ENCODE results near the gene MAML3.

The MAML3 gene

GRCh38 chr4:140049024-140049848 lies 104.7 kb downstream of the MAML3 start:
- in situ Hi-C loops (cut with MboI; ENCODE audit: low sequenced_read_pairs) = loop anchor here (25.0 kb wide), 1 partner anchor 188 kb away; no protein-coding TSS in a partner anchor

GRCh38 chr4:140048419-140048995 lies 105.5 kb downstream of the MAML3 start:
- in situ Hi-C loops (cut with MboI; ENCODE audit: low sequenced_read_pairs) = loop anchor here (25.0 kb wide), 1 partner anchor 189 kb away; no protein-coding TSS in a partner anchor

- in situ Hi-C loops (cut with MboI; ENCODE audit: low sequenced_read_pairs) = loop anchor here (25.0 kb wide), 1 partner anchor 190 kb away; no protein-coding TSS in a partner anchor
These were observed 106.2 kb downstream of the MAML3 start for GRCh38 chr4:140047786-140048185.

GRCh38 chr4:140047017-140047640 lies 106.9 kb downstream of the MAML3 start:
- in situ Hi-C loops (cut with MboI; ENCODE audit: low sequenced_read_pairs) = loop anchor here (25.0 kb wide), 1 partner anchor 190 kb away; no protein-coding TSS in a partner anchor

- in situ Hi-C loops (cut with MboI; ENCODE audit: low sequenced_read_pairs) = loop anchor here (25.0 kb wide), 1 partner anchor 191 kb away; no protein-coding TSS in a partner anchor
These were observed 107.4 kb downstream of the MAML3 start for GRCh38 chr4:140046543-140046942.

DNA sequence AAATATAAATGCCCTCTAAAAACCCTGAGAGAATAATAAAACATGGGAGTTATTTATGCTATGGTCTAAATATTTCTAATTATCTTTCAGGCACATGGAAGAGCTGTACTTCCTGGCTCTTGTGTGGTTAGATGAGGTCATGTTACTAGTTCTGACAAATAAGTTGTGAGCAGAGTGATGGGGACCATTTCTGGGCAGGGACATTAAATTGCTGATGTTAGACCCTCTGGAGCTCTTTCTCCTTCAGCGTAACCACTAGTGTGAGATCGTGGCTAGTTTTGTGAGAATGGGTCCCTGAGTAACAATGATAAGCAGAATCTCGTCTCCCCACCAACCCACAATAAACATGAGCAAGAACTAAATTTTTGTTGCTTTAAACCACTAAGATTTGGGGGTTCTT lies 108.0 kb downstream of the MAML3 start:
- in situ Hi-C loops (cut with MboI; ENCODE audit: low sequenced_read_pairs) = loop anchor here (25.0 kb wide), 1 partner anchor 191 kb away; no protein-coding TSS in a partner anchor

DNA sequence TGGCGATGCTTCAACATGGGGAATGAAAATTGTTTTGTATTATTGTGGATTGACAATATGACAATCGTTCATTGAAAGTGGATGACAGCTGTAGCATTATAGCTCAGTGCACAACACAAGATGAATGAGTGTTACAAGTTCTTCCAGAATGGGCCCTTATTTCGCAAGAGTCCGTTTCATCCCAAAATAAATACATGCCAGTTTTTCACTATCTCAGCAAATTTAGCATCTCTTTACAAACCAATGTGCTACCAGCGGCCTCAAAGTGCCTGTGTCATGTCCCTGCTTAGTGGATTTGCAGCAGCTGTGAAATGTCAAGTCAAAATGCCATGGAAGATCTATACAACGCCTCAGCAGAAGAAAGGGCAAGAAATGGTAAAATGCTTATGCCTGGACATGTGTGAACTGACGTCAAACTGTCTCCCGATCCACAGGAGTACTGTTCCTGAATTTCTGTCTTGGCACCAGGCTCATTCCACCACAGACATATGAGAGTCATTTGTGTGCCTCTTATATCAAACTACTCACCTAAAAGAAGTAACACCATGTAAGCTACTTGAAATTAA lies 109.6 kb downstream of the MAML3 start:
- in situ Hi-C loops (cut with MboI; ENCODE audit: low sequenced_read_pairs) = loop anchor here (25.0 kb wide), 1 partner anchor 193 kb away; no protein-coding TSS in a partner anchor

DNA sequence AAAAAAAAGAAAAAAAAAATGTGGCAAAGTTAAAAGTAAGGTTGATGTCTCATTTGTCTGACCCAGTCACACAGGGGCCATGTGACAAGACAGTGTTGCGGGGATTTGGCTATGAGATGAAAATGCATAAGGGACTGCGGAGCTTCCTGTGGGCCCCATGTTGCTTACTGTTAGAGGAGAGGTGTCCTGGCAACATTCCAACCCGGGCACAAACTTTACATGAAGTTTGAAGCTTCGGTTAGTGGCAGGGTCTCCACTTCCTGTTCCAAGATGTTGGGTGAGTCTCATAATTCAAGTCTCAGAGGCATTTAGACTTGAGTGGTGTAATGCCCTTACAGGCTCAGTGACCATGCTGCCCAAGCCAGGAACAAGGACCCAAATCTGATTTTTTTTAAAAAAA lies 111.3 kb downstream of the MAML3 start:
- in situ Hi-C loops (cut with MboI; ENCODE audit: low sequenced_read_pairs) = loop anchor here (25.0 kb wide), 1 partner anchor 195 kb away; no protein-coding TSS in a partner anchor

- in situ Hi-C loops (cut with MboI; ENCODE audit: low sequenced_read_pairs) = loop anchor here (25.0 kb wide), 1 partner anchor 199 kb away; no protein-coding TSS in a partner anchor
These were observed 115.9 kb downstream of the MAML3 start for GRCh38 chr4:140038031-140038533.

DNA sequence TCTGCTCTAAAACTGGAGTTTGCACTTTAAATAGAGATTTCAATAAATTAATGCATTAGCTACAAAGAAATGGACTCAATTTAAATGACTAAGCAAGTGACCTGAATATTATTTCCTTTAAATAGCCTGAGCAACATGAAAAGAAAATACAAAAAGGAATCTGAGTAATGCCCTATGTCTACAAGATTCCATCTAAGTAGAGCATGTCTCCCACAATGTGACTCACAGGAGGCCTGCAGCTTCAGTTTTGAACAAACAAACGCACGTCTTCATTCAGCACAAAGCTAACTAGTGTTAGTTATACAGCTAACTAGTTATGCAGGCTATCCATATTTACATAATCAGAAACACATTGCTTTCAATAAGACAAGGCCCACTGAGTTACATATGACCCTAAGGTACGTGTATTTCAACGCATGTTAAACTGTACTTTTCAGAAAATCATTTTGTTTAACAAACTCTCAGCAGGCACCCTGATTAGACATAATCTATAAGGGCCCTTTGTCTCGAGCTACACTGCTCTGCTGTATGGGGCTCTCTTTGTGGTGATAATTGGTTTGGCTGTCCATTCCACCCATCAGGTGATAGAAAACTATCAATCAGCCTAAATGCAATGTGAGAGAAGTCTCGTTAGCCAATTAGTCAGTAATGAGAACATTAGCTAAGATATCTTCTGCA lies 116.5 kb downstream of the MAML3 start:
- in situ Hi-C loops (cut with MboI; ENCODE audit: low sequenced_read_pairs) = loop anchor here (25.0 kb wide), 1 partner anchor 200 kb away; no protein-coding TSS in a partner anchor

- in situ Hi-C loops (cut with MboI; ENCODE audit: low sequenced_read_pairs) = loop anchor here (25.0 kb wide), 1 partner anchor 206 kb away; no protein-coding TSS in a partner anchor
These were observed 122.3 kb downstream of the MAML3 start for GRCh38 chr4:140031706-140032105.

DNA sequence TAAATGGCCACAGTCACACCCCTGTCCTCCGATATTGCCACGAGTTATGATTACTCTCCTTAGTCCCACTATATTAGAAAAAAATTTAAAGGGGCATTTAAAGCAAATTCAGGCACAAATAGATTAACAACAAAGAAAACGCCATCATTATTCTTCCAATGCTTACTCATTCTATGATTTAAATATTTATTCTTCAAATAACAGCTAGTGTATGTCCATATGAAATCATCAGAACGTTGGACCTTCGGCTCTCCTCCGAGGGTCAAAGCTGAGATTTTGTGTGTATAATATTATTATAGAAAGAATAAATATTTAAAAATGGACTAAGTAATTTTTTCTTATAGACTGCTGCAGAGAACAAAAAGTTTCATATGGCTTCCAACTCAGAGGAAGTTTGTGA lies 122.9 kb downstream of the MAML3 start:
- in situ Hi-C loops (cut with MboI; ENCODE audit: low sequenced_read_pairs) = loop anchor here (25.0 kb wide), 1 partner anchor 206 kb away; no protein-coding TSS in a partner anchor

DNA sequence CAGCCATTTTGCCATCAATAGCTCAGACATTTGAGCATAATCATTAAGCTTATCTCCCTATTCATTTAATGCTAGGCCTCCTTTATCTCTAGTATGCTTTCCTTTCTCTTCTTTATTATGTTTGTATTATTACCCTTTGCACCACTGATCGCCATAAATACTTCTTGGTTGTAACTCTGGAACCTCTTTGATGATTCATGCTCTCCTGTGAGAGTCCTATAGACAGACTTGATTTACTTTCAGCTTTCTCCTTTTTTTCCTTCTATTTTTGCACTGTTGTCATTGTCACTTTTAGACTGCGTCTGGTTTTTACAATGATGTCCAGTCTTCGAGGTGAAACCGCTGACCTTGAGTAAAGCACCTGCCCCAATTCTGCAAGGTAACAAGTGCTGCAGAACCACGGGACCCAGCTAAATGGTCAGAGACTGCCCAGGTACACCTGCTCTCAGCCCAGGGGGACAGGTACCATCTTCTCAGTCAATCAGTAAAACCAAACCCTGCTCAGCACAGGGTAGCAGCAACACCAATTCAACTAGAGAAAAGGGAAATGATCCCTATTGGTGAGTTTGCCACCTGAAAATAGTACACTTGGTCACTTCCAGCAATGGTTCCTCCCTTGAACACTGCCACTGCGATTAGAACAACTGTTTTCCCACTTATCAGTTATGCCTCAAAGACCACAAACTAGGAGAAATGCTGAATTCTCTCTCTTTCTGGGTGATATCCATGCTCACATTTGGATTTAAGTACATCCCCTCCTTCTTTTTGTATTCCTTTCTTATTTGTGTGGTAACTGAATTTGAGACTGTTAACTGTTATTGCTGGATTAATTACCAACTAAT lies 125.1 kb downstream of the MAML3 start:
- in situ Hi-C loops (cut with MboI; ENCODE audit: low sequenced_read_pairs) = loop anchor here (25.0 kb wide), 1 partner anchor 208 kb away; no protein-coding TSS in a partner anchor

DNA sequence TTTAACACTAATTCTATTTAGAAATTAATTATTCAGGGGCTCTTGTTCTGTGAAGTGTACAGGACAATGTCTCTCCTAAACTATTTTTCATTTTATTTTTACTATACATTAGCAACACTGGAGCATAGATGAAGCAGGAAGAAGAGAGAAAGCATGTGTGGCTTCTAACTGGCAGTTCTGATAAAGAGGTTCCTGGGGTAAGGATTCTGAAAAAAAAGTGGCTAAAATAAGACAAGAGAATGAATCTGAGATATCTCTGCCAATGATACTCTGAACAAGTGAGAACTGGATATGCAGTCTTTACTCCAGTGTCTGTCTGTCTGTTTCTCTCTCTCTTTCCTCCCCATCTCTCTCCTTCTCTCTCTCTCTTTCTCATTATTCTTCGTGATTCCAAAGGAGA lies 125.9 kb downstream of the MAML3 start:
- in situ Hi-C loops (cut with MboI; ENCODE audit: low sequenced_read_pairs) = loop anchor here (25.0 kb wide), 1 partner anchor 209 kb away; no protein-coding TSS in a partner anchor

GRCh38 chr4:140027101-140027500 lies 126.9 kb downstream of the MAML3 start:
- in situ Hi-C loops (cut with MboI; ENCODE audit: low sequenced_read_pairs) = loop anchor here (25.0 kb wide), 1 partner anchor 210 kb away; no protein-coding TSS in a partner anchor

GRCh38 chr4:140025470-140025869 lies 128.5 kb downstream of the MAML3 start:
- in situ Hi-C loops (cut with MboI; ENCODE audit: low sequenced_read_pairs) = loop anchor here (25.0 kb wide), 1 partner anchor 212 kb away; no protein-coding TSS in a partner anchor

DNA sequence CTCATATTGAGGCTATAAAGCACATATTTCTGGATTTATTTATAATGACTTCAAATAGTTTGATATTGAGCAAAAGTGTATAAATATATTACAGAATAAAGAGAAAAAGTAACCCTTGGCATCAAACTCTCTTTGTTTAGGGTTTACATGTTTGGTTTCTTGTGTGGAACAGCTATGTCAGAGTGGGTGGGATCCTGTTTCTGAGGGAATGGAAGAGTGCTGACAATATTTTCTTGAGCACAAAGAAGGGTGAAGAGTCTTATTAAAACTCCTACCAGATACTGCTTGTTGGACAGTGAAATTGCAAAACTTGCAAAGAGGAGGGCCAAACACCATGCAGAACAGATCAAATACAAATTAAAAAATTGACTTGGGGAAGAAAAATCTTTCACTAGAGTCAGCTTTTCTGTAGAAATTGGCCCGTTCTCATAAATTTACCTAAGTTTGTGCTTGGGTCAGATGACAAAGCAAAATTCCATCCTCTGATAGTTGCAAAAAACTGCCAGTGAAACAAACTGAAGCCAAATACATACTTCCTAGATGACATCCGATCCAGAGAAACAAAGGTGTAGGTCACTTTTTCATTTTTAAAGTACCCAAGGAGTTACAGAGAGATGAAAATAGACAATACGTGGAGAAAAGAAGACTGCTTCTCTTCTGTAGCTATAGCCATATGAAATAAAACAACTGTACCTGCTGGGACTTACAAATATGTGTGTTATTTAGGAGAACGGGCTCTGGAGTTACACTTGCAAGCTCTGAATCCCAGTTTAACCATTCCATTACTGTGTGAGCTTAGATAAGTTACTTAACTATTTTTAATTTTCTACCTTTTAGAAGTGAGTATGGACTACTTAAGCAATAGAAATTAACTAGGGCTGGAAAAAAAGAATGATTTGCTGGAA lies 133.3 kb downstream of the MAML3 start:
- in situ Hi-C loops (cut with MboI; ENCODE audit: low sequenced_read_pairs) = no loop called here
